Stomach (tissue), 9 donors: ENCODE measurements around the gene PCGF3. TPM values are rescaled to one million over a fixed set of nuclear protein-coding genes. Genes with fewer than 3 reads are reported as not detected.
A peak's percentile ranks its signal among the peaks of the same experiment; 100 is the strongest.
"Not testable (repeated sequence)": the region's sequence is repeated elsewhere in the genome, so short reads cannot be mapped to it uniquely, and the experiment has no call there.

ENCODE experiments used
- DNase-seq, 2 donors: peaks; one replicate each; pipeline versions ENCODE4 v3.0.0 to v3.0.0-alpha.2; 2013 to 2019
- H3K27ac ChIP-seq, 5 donors: fragments of 200-600 bp in 4 of 5; sonication (generic) in 4 of 5; one replicate each; pipeline ENCODE4 v1.5.1; 2013 to 2019; ENCODE audit warnings: mild to moderate bottlenecking in 1 of 5, moderate library complexity in 1 of 5
- H3K27me3 ChIP-seq, 3 donors: fragments of 200-600 bp; sonication (generic); one replicate each; pipeline ENCODE4 v1.5.1; 2017 to 2019; ENCODE audit warnings: mixed run types in 1 of 3
- H3K36me3 ChIP-seq, 4 donors: fragments of 200-600 bp; sonication (generic); 1 replicate in 3 of 4; 2 replicates in 1 of 4; pipeline ENCODE4 v1.5.1; 2016 to 2019
- H3K4me1 ChIP-seq, 4 donors: fragments of 200-600 bp; sonication (generic); one replicate each; pipeline ENCODE4 v1.5.1; 2016 to 2019
- H3K4me3 ChIP-seq, 4 donors: fragments of 200-600 bp; sonication (generic) in 3 of 4; one replicate each; pipeline ENCODE4 v1.5.1; 2016 to 2019; ENCODE audit warnings: mild to moderate bottlenecking in 1 of 4
- H3K9me3 ChIP-seq, 4 donors: fragments of 200-600 bp; sonication (generic); one replicate each; pipeline ENCODE4 v1.5.1; 2016 to 2019
- CTCF ChIP-seq, 7 experiments: fragments of 450-650 bp in 4 of 7; fragments of 200-600 bp in 3 of 7; sonication (generic) in 3 of 7; IDR thresholded peaks; one replicate each; pipeline ENCODE4 v1.5.1; 2016 to 2019; ENCODE audit warnings: antibody characterized with exemption in 7 of 7, control low read depth in 2 of 7, mild to moderate bottlenecking in 1 of 7
- EP300 ChIP-seq: sonication (generic); formaldehyde crosslinking; IDR thresholded peaks from one replicate; pipeline ENCODE4 v1.6.1; 2017; ENCODE audit warnings: antibody characterized with exemption
- POLR2A ChIP-seq, 4 donors: fragments of 450-650 bp; IDR thresholded peaks; one replicate each; pipeline ENCODE4 v1.6.1; 2016; ENCODE audit warnings: antibody characterized with exemption in 4 of 4, control low read depth in 2 of 4, mild to moderate bottlenecking in 1 of 4, moderate library complexity in 1 of 4
- POLR2AphosphoS5 ChIP-seq, 3 donors: sonication (generic); formaldehyde crosslinking; IDR thresholded peaks; one replicate each; pipeline ENCODE4 v1.6.1; 2016; ENCODE audit warnings: antibody characterized with exemption in 3 of 3
- WGBS, 5 donors: extraction: QIAGEN DNeasy Blood & Tissue Kit in 3 of 5; methylation state at CpG; one replicate each; pipeline versions ENCODE4 v1.1.5 to v1.1.7; 2013 to 2018; 5-methylcytosine and 5-hydroxymethylcytosine counted together
- intact Hi-C: fragments of 100-400 bp; cut with DNase I; formaldehyde crosslinking; loops from one replicate; pipeline ENCODE4 v1.15.1; 2023; ENCODE audit warnings: low total_unique reads
- polyA plus RNA-seq, 3 donors: library from polyadenylated mRNA; stranded (reverse); fragments of 200-250 nt; gene quantifications; one replicate each; pipeline ENCODE4 v1.2.3, GENCODE V29; 2013
- total RNA-seq, 5 donors: library from RNA; depleted of rRNA; stranded (reverse); fragments of >200 nt; gene quantifications; one replicate each; pipeline versions ENCODE4 v1.1.0 to v1.2.3, GENCODE V29; 2014 to 2016
- donor health status: healthy with polysubstance abuse.
- donor health status: Bipolar disorder and iron deficiency.
- donor health status: healthy.

The PCGF3 gene
- total and polyA plus RNA-seq, 8 donors = 24.7 to 140 (median 62.7) TPM

- no peaks in the 10 kb centered on the region for H3K9me3 ChIP-seq
- TF ChIP-seq EP300 = no peak
- no peak for TF ChIP-seq POLR2A (IDR thresholded peaks at IDR 0.05)
- TF ChIP-seq POLR2AphosphoS5 (IDR thresholded peaks at IDR 0.05) = no peak
- no peak for TF ChIP-seq CTCF (IDR thresholded peaks at IDR 0.05)
- peaks cover 23 to 84% (median 57%) of the 10 kb centered on the region in 4 donors for H3K4me1 ChIP-seq
- peak overlapping the region in 1 of 4 donors; percentile 14 for H3K4me3 ChIP-seq
- WGBS, 5 donors = 51 to 87% (median 61%) methylated on average over 7 to 9 of the region's 9 CpGs
- intact Hi-C loops = no loop called here
- no peaks in the 10 kb centered on the region for H3K27me3 ChIP-seq
- no peak for DNase-seq
- H3K36me3 ChIP-seq = peaks cover 34 to 96% (median 91%) of the 10 kb centered on the region in 4 donors
- H3K27ac ChIP-seq = peak overlapping the region in 4 of 5 donors; percentile 4 to 49 (median 38)
These were observed 67.6 kb downstream of the PCGF3 start for GRCh38 chr4:773214-773613.

DNA sequence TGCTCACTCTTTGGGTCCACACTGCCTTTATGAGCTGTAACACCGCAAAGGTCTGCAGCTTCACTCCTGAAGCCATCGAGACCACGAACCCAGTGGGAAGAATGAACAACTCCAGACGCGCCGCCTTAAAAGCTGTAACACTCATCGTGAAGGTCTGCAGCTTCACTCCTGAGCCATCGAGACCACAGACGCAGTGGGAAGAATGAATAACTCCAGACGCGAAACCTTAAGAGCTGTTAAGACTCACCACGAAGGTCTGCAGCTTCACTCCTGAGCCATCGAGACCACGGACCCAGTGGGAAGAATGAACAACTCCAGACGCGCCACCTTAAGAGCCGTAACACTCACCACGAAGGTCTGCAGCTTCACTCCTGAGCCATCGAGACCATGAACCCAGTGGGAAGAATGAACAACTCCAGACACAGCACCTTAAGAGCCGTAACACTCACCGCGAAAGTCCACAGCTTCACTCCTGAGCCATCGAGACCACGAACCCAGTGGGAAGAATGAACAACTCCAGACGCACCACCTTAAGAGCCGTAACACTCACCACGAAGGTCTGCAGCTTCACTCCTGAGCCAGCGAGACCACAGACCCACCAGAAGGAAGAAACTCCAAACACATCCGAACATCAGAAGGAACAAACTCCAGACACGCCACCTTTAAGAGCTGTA is 68.9 kb downstream of the PCGF3 start:
- DNase-seq, H3K27me3 ChIP-seq, H3K4me3 ChIP-seq, intact Hi-C loops, H3K27ac ChIP-seq, H3K9me3 ChIP-seq: not testable (repeated sequence)
- Histone ChIP-seq H3K36me3 (peaks cover 32 to 94% (median 93%) of the 10 kb centered on the region in 4 donors), H3K4me1 (peaks cover 23 to 91% (median 65%) of the 10 kb centered on the region in 4 donors)
- WGBS, 5 donors = 91 to 97% (median 95%) methylated on average over 30 of the region's 30 CpGs

DNA sequence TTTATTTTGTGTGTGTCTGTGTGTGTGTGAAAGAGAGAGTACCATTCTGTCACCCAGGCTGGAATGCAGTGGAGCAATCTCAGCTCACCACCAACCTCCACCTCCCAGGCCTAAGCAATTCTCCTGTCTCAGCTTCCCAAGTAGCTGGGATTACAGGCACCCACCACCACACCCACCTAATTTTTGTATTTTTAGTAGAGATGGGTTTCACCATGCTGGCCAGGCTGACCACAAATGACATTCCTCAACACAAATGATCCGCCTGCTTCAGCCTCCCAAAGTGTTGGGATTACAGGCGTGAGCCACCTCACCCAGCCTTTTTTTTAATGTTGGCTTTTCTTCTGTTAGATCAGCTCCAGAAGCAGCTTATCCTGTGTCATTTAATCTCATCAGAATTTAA is 69.9 kb downstream of the PCGF3 start:
- peaks cover 31 to 93% (median 75%) of the 10 kb centered on the region in 4 donors for H3K4me1 ChIP-seq
- DNase-seq, H3K4me3 ChIP-seq, intact Hi-C loops, H3K27ac ChIP-seq, H3K9me3 ChIP-seq, H3K27me3 ChIP-seq: not testable (repeated sequence)
- peaks cover 27 to 93% (median 90%) of the 10 kb centered on the region in 4 donors for H3K36me3 ChIP-seq
- WGBS, 5 donors = 94 to 100% (median 96%) methylated on average over 2 of the region's 2 CpGs

GRCh38 chr4:776743-777441 is 71.3 kb downstream of the PCGF3 start:
- H3K36me3 ChIP-seq = peaks cover 27 to 79% (median 77%) of the 10 kb centered on the region in 4 donors
- no peak overlapping the region for H3K27ac ChIP-seq
- H3K9me3 ChIP-seq = no peaks in the 10 kb centered on the region
- no peak for TF ChIP-seq POLR2AphosphoS5 (IDR thresholded peaks at IDR 0.05)
- no peak for TF ChIP-seq EP300
- TF ChIP-seq CTCF (IDR thresholded peaks at IDR 0.05) = no peak
- no peak for TF ChIP-seq POLR2A (IDR thresholded peaks at IDR 0.05)
- intact Hi-C loops = no loop called here
- H3K4me1 ChIP-seq = peaks cover 29 to 90% (median 76%) of the 10 kb centered on the region in 4 donors
- no peaks in the 10 kb centered on the region for H3K27me3 ChIP-seq
- no peak overlapping the region for H3K4me3 ChIP-seq
- no peak for DNase-seq
- WGBS, 5 donors = 89 to 96% (median 94%) methylated on average over 9 of the region's 9 CpGs

DNA sequence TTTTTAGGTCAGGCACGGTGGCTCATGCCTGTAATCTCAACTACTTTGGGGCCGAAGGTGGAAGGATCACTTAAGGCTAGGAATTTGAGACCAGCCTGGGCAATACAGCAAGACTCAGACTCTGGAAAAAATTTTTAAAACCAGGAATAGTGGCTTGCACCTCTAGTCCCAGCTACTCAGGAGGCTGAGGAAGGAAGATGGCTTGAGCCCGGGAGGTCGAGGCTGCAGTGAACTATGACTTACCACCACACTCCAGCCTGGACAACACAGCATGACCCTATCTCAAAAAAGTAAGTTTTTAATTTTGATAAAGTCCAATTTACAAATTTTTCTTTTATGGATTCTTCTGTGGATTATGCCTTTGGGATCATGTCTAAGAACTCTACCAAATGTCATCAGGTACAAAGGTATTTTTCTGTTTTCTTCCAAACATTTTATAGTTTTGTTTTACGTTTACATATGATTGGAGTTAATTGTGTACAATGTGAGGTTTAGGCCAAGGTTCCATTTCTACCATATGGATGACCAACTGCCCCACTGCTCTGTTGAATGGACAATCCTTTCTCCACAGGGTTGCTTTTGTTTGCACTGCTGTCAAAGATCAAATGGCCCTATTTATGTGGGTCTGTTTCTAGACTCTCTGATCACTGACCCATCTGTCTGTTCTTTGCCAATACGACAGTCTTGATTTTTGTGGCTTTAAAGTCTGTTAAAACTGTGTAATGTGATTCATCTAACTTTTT is 72.1 kb downstream of the PCGF3 start:
- WGBS, 5 donors = 84 to 94% (median 93%) methylated on average over 6 of the region's 6 CpGs
- intact Hi-C loops = no loop called here

More for the DNA sequence above, 72.1 kb downstream of the PCGF3 start:
- no peak for TF ChIP-seq EP300
- TF ChIP-seq POLR2A (IDR thresholded peaks at IDR 0.05) = no peak
- no peak for TF ChIP-seq CTCF (IDR thresholded peaks at IDR 0.05)
- TF ChIP-seq POLR2AphosphoS5 (IDR thresholded peaks at IDR 0.05) = no peak
- H3K27ac ChIP-seq = no peak overlapping the region
- peaks cover 30 to 89% (median 75%) of the 10 kb centered on the region in 4 donors for H3K4me1 ChIP-seq
- no peak for DNase-seq
- no peak overlapping the region for H3K4me3 ChIP-seq
- no peaks in the 10 kb centered on the region for H3K27me3 ChIP-seq
- no peaks in the 10 kb centered on the region for H3K9me3 ChIP-seq
- peaks cover 27 to 75% (median 72%) of the 10 kb centered on the region in 4 donors for H3K36me3 ChIP-seq
